Measurements from ENCODE around the gene VWA3B.

The VWA3B gene

DNA sequence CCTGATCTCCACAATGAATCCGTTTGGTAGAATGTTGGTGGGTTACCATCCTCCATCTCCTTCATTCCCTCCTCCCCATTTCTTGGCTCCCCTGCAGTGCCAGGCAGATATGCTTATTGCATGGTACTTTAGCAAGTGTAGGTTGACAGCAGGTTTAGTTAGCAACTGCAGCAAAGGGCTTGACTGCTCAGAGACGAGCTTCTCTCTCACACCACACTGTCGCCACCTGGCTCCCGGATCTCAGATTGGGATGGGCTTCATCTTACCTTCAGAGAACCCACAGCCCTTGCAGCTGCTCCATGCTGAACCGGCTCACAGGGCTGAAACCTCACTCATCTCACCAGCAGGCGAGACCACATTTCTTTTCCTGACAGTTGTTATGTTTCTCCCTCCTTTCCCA is 88.8 kb downstream of the VWA3B start:
- no peak for FAIRE-seq

DNA sequence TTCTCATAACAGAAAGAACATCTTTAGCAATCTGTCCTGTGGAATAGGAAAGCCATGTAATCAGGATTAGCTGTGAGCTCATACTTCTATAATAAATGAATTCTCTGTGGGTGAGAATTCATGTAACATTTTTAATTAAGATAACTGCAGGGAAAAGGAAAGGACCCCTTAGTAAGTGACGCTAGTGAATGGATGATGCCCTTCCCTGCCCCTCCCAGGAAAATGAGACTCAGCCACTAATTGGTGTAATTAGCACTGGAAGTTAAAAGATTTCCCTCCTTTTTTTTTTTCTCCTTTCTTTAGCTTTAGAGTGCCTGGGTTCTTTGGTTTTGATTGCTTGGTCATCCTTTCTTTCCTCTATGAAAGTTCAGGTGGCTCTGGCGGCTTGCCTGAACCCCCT is 90.3 kb downstream of the VWA3B start:
- FAIRE-seq: no peak

DNA sequence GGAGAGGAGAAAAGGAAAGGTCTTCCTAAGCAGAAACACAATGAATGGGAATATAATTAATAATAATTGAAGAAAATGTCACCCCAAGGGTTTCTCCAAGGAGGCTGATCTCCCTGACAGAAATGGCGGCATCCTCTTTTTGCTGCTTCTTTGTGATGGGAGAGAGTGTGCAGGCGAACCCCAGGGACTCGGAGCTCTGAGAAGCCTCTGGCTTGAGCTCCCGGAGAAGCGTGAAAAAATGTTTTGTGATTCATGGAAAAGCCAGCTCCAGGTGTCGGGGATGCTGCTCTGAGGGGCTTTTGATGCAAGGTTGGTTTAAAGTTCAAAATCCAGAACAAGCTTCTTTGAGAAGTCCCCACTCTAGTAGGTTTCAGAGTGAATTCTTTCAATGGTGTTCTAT is 91.0 kb downstream of the VWA3B start:
- no peak for FAIRE-seq

DNA sequence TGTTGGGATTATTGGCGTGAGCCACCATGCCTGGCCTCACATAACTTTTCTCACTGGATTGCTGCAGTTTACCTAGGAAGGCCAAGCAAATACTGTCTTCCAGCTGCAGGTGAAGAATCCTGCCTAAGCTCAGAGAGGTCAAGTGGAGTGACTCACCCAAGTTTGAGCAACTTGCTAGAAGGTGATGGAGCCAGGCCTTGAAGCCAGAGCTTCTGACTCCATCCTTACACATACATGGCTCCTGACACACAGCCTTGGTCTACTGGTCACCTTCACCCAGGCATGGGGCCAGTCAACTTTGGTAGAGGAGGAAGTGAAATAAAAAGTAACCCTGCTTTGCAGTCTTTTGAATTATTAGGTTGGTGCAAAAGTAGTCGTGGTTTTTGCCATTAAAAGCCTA is 93.5 kb downstream of the VWA3B start:
- FAIRE-seq: no peak

DNA sequence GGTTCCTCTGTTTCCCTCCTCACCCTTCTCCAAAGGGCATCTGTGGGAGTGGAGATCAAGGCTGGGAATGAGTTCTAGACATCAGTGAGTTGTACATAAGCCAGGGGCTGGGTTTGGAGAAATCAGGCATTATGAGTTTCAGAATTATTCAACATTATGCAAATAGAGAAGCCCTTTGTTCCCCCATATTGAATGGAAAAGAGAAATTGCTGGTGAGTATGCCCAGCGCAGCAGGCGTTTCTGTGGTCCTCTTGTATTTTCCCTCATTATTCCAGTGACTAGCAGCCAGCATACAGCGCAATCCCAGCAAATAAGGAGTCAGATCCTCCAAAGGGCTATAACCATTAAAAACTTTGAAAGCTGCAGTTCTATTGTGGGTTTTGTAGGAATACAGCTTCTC is 94.4 kb downstream of the VWA3B start:
- no peak for FAIRE-seq

DNA sequence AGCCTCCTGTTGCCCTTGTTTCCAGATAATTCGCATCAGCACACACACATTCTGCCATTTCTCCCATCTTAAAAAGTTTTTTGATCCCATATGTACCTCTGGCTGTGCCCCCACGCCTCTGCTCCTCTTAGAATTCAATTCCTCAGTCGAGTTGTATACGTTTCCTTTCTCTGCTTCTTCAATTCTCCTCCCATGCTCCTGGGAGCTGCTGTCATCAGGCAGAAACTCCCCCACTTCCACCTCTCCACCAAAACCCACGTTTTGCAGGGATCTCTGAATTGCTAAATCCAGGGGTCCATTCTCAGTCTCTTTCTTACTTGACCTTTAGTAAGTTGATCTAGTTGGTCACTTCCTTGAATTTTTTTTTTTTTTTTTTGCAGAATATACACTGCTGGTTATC is 98.8 kb downstream of the VWA3B start:
- no peak for FAIRE-seq

DNA sequence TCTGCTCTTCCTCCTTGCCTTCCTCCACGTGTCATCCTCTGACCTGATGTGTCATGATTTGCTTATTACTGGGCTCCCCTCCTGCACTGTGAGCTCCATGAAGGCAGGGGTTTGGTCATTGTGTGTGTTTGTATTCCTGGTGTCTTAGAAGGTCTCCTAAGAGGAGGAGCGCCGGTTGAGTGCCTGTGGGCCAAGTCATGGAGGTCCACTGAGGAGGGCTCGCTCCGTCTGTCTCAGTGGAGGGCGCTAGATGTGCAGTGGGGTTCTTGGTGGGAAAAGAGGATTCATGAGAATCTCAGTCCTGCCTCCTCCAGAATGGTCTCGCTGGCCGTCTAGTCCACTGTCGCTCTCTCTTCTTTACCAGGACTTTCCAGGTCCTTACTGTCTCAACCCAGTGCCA is 100.2 kb downstream of the VWA3B start:
- FAIRE-seq: no peak

DNA sequence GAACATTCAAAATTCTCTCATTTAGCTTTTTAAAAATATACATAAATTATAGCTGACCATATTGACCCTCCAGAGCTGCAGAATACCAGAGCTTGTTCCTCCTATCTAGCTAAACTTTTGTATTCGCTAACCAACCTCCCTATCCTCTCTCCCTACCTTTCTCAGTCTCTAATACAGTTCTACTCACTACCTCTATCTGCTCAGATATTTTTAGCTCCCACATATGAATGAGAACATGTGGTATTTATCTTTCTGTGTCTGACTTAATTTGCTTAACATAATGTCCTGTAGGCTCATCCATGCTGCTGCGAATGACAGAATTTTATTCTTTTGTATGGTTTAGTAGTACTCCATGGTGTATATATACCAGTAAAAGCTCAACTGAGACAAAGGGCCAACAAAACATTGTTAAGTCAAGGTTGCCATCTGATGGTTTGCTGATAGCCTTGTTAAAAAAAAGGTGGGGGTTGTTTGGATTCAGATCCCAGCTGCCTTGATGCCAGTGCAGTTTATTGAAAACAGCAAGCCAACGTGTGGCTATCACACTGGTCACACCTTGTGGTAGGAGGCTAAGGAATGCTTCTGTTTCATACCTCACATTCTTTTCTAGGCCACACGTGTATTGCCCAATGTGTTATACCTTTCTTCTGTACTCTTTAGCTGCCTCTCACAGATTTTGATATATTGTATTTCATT is 101.5 kb downstream of the VWA3B start:
- FAIRE-seq: no peak

DNA sequence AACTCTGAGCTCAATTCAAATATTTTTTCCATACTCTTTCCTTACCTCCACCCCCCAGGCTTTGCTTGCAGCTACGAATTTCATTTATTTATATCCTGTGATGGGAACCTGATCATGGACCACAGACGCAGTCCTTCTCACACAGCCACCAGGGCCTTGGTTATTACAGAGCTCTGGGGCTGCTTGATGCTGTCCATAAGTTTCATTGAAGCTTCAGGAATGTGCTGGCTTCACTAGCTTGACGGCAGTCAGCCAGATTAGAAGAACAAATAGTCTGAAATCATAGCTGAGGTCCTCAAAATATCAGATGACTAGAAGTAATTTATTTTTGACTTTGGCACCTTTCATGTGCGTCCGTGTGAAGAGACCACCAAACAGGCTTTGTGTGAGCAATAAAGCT is 104.9 kb downstream of the VWA3B start:
- FAIRE-seq: no peak

DNA sequence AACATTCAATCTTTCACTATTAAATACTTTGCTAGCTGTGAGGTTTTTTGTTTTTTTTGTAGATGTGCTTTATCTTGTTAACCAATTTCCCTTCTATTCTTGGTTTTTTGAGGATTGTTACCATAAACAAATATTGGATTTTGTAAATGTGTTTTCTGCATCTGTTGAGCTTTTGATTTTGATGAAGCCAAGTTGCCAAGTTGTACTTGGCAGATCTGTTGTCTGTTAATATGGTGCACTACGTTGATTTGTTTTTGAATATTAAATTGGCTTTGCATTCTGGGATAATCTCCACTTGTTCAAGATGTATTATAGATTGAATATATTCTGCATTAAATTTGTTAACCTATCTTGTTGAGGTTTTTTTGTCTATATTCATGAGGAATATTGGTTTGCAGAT is 114.6 kb downstream of the VWA3B start:
- FAIRE-seq: no peak

DNA sequence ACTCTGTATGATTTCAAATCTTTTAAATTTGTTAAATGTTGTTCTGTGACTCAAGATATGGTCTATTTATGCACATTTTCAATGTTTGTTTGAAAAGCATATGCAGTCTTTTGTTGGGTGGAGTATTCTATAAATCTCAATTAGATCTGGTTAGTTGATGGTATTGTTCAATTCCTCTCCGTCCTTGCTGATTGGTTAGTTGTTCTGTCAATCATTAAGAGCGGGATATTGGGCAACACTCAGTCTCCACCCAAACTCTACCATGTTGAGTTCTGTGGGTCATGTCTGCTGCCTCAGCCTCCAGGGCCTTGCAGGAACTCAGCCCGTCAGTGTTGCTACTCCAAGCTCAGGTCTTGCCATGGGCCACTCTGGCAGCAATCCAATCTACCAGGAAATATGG is 118.9 kb downstream of the VWA3B start:
- FAIRE-seq: no peak

DNA sequence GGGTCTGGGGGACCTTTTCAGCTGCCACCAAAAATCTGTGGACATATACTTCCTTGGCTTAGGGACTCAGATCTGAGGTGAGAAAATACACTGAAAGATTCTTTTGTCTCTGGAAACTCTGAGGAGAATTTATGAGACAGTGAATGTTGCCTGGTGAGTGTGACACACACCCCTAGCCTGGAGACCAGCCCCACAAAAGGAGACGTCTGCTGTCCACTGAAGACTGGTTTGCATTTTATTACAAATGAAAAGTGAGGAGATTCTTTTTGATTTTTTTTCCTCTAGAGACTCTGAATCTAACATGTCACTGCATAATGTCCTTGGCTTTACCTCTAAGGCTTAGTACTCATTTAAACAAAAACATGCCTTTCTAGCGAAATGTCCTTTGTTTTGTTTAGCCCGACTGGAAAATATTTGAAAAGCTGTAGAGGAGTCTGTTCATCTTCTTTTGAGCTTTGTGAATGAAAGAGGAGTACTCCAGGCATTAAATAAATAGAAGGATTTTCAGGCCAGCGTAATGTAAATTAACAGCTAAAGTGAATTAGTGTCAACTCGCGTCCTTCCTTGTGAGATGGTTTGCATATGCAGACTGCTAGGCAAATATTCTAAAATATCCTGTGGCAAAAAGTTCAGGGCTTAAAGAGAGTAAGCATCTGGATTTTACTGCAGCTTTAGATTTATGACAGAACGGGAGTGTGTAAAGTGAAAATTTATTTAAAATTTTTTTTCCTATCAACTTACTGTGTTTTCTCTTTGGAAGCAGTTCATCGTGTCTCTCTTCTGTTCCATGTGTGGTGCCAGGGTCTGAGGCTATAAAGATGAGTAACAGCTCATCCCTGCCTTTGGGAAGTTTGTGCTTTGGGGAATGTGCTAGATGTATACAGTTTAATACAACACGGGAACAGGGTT is 125.4 kb downstream of the VWA3B start:
- FAIRE-seq: no peak

DNA sequence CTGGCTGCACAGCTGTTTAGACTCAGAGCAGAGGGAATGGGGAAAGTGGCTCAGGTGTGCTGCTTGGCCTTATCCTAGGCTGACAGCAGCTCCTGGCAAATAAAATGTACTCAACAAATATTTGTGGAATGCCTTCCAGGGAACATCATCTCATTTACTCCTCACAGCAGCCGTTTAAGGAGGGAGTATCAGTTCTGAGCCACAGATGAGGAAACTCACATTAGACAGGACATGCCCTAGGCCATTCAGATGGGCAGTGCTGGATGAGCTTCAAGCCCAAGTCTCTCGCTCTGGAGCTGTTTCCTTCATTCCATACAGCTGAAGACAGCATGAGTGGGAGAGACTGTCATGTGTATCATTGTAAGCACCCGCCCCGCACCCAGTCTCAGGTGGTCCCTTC is 129.6 kb downstream of the VWA3B start:
- FAIRE-seq: no peak

DNA sequence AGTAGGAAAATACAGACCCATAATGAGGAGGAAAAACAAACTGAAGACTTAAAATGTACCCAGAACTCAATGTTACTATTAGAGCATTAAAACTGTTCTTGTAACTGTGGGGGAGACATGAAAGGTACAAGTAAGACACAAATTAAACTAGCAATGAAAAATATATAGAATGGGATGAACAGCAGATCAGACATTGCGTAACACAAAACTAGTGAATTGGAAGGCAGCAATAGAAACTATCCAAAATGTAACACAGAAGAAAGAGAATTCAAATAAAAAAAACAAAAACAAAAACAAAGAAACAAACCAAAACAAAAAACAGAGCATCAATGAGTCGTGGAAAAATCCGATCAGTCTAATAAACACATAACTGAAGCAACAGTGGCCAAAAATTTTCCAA is 132.2 kb downstream of the VWA3B start:
- no peak for FAIRE-seq

DNA sequence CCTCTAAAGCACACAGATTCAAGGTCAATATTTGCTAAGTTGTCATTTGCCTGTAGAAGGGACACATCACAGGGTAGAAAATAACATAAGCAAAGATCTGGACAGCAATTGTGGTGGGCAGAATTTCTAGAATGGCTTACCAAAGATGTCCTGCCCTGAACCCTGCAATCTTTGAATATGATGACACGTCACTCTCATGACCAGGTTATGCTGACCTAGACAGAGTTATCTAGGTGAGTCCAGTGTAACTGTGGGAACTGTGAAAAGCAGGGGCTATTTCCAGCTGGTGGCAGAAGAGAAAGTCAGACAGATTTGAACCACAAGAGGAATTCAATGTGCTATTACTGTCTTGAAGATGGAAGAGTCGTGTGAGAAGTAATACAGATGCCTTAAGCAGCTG is 147.0 kb downstream of the VWA3B start:
- no peak for FAIRE-seq

DNA sequence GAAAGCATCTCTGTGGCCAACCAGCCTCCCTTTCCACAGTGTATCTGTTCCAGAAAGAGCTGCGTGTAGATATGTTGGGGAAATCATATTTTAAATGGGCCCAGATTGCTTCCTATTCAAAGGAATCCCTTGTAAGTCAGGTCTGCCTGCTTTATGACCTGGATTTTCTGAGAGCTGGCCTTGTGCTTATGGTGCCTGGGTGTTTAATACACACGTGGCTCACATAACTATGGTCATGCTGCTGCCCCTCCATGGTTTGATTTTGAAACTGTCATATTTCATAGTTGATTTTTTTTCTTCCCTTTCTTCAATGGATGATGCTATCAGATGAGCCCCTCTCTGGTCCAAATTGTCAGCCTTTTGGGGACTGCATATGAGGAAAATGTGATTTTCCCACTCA is 147.8 kb downstream of the VWA3B start:
- no peak for FAIRE-seq

DNA sequence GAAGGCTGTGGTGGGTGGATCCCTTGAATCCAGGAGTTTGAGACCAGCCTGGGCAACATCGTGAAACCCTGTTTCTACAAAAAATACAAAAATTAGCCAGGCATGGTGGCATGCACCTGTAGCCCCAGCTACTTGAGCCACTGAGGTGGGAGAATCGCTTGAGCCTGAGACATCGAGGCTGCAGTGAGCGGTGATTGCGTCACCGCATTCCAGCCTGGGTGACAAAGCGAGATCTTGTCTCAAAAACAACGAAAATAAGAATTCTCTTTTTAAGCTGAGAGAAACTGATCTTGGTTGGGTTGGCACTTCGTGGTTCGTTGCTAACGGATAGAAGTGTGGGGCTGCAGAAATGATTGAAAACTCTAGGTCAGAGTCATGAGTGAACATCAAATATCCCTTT is 150.0 kb downstream of the VWA3B start:
- no peak for FAIRE-seq

DNA sequence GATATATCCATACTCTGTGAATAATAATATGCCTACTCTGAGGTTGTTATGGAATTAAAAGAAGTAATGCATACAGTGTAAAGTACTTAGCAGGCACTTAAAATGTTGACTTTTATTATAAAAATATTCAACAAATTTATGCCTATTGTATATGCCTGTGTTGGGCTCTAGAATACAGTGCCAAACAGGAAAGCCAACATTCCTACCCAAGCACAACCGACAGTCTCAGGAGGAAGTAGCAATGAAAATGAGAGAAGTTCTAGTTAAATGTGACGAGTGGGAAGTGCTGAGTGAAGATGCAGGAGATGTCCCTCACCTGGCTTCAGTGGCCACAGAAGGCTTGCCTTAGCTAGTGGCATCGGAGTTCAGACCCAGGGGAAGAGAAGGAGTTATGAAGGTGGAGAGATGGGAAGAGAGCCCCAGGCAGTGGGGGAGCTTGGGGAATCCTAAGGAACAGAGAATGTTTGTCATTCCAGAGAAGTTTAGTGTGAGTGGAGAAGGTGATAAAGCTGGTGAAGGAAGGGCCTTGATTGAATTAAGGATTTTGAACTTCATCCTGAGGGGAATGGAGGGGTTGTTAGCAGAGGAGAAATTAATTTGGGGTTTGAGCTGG is 153.9 kb downstream of the VWA3B start:
- no peak for FAIRE-seq

DNA sequence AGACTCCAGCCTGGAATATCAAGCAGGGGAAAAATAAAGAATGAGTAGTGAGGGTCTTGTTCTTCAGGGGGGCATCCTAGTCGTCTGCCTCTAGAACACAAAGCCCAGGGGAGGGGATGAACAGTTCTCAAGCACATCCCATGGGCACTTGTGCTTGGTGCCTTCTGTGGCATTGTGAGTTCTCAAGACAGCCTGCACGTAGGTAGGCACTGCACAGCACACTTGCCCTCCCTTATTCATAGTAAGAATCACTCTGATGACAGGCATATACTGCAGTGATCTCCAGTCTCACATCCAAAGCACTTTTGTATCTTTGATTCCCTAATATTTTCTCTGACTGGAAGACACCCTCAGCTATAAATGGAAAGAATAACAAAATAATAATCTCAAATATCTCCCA is 154.6 kb downstream of the VWA3B start:
- FAIRE-seq: no peak

DNA sequence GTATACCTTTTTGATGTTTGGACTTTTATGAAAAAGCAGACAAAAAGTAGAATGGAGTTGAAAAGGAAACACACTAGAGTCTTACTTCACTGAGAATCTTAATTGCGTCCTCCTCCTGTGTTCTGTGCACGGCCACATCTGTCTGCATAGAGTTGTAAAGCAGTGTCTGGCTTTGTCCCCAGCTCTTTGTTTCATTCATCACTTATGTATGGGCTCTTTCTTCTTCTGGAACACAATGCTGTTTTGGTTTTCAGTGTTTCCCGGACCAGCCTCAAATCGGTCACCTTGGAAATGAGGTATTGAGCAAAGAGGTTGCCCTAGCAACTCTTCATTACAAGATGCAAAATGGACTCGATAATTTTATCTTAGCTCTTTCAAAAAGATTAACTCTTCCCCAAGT is 155.0 kb downstream of the VWA3B start:
- no peak for FAIRE-seq

DNA sequence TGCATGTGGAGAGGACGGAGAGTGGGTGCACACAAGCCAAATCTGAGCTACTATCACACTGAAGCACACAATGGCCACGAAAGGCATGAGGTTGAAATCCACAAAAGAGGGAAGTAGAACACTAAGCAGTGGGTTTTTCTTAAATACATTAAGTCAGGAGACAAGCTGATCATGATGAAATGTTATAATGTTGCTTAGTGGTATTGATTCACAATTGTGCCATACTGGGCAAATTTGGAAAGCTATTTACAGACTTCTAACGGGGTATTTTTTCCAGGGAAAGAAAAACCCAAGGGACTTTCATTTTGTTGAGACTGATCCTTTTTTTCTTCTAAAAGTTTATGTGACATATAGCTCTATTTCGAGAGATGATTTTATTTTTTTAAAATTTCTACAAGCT is 158.5 kb downstream of the VWA3B start:
- no peak for FAIRE-seq

DNA sequence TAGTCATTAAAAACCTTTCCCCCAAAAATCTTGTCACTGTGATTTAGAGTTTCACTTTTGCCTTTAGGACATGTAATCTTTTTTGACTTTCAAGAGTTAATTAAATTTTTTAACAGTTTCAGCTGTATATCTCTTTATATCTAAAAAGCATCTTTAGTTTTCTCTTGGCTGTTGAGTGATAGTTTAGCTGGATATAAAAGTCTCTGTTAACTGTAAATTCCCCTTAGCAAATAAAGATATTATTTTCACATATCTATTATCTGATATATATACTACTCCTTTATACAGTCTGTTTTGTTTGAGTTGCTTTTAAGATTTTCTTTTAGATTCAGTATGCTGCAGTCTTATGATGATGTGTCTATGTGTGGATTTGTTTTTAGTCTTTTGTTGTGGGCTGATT is 160.4 kb downstream of the VWA3B start:
- peak; percentile 22 for FAIRE-seq

DNA sequence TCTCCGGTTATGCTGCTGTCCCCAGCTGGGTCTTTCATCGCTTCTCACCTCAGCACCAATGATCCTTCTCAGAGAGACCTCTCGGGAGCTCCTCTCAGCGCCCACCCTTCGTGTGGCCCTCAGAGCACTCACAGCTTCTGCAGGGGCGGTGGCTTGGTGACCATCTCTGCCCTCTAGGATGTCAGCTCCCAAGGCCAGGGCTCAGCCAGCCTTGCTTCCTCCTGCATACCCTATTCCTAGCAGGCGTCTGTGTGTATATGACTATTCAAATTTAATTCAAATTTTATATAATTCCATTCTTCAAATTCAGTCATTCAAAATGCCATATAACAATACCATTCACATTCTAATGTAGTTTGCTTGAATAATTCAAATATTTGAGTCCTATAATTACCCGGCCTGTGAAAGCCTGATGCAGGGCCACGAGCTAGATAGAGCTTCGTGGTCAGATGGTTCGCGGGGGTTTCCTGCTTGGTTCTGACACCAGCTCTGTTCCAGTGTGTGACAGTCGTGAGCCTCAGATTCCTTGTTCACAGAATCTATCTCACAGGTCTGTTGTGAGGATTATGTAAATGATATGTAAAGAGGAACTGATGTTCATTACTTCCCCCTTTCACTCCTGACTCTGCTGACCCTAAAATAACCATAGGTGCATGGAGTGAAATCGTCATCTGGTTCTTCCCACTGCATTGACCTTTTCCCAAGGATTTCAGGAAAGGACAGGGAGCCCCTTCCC is 165.2 kb downstream of the VWA3B start:
- FAIRE-seq: no peak

Measured in TTC549 (cell line).